GM10847 (cell line): Measurements from ENCODE around the gene GRID2.

ENCODE experiments used
- POLR2A ChIP-seq: IDR thresholded peaks from 2 replicates; pipeline ENCODE4 v1.6.1; 2011; ENCODE audit not compliant: insufficient read length; ENCODE audit errors: extremely low read depth

GRID2 gene

GRCh38 chr4:92735025-92735665 is 431.4 kb downstream of the GRID2 start:
- no peak for TF ChIP-seq POLR2A

- TF ChIP-seq POLR2A = no peak
These were observed 456.7 kb downstream of the GRID2 start for GRCh38 chr4:92760433-92760832.

- no peak for TF ChIP-seq POLR2A
These were observed 472.3 kb downstream of the GRID2 start for GRCh38 chr4:92776080-92776479.

GRCh38 chr4:92789741-92790140 is 486.0 kb downstream of the GRID2 start:
- TF ChIP-seq POLR2A = no peak

- TF ChIP-seq POLR2A = no peak
These were observed 488.2 kb downstream of the GRID2 start for GRCh38 chr4:92791871-92792440.

GRCh38 chr4:92809381-92809780 is 505.6 kb downstream of the GRID2 start:
- TF ChIP-seq POLR2A = no peak

DNA sequence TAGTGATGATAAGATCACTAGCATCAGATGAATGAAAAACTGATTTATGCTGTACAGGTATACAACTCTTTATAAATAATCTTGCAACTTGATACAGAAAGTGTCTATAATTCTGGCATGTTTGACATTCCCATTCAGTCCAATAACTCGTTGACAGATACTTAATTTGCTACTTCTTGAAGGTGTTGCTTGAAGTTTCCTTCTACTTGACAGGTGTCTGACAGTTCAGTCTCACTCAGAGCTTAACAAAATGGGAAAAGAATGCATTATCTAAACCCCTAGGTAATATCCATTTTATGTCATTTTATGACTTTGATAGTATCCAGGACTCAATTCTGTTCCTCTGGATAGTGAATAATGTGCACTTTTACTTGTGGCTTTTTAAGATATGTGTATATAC is 508.9 kb downstream of the GRID2 start:
- no peak for TF ChIP-seq POLR2A

- TF ChIP-seq POLR2A = no peak
These were observed 510.9 kb downstream of the GRID2 start for GRCh38 chr4:92814677-92815076.

DNA sequence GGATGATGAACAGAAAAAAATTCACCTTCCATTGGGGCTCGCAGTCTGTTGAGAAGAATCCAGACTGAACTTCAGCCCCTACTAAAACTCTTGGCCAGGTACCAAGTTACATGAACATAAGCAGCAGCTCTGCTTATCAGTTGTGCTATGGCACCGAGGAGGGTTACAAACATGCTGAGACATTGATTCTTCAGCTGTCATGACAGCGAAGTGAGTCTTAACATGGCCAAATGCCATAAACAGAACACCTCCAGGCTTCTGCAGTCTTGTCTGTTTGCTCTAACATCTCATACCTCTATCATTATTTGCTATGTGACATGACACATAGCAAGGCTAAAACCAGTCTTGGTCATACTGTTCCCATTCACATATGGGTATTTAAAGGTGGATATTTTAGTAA is 521.5 kb downstream of the GRID2 start:
- TF ChIP-seq POLR2A = no peak

GRCh38 chr4:92825791-92826190 is 522.0 kb downstream of the GRID2 start:
- no peak for TF ChIP-seq POLR2A

GRCh38 chr4:92830771-92831170 is 527.0 kb downstream of the GRID2 start:
- no peak for TF ChIP-seq POLR2A

GRCh38 chr4:92840880-92841279 is 537.1 kb downstream of the GRID2 start:
- TF ChIP-seq POLR2A = no peak

GRCh38 chr4:92843784-92844183 is 540.0 kb downstream of the GRID2 start:
- no peak for TF ChIP-seq POLR2A

GRCh38 chr4:92847026-92847425 is 543.3 kb downstream of the GRID2 start:
- no peak for TF ChIP-seq POLR2A

DNA sequence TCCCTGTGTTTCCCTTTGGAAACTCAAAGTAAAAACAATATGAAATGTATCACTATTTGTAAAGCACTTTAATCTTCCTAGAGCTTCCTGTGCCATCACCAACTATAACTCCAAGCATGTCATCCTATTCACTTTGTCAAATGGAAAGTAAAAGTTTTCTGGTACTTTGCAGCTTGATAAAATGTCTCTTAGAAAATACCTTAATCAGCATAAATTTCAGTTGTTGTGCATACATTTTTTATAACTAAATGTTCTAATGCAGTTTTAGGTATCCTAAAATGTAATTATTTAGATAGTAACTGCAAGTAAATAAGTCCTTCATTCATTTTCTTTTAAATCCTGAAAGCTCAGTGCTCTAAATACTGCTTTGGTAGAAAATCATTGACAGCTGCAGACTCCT is 558.7 kb downstream of the GRID2 start:
- no peak for TF ChIP-seq POLR2A

DNA sequence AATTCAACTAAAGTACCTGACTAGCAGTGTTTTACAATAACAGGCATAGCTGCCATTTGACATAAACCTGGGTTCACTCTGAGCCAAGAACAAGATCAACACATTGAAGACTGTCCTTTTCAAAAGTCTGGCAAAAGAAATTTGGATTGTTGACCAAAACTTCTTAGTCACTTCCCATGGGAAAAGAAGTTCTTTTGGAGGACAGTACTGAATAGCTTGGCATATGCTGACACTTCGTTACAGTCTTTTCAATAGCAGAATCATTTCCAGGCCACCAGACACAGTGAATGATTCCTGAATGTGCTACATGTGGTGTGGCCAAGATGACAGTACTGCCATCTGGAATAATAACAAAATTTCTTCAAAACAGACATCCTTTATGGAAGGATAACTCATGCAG is 560.3 kb downstream of the GRID2 start:
- TF ChIP-seq POLR2A = no peak

DNA sequence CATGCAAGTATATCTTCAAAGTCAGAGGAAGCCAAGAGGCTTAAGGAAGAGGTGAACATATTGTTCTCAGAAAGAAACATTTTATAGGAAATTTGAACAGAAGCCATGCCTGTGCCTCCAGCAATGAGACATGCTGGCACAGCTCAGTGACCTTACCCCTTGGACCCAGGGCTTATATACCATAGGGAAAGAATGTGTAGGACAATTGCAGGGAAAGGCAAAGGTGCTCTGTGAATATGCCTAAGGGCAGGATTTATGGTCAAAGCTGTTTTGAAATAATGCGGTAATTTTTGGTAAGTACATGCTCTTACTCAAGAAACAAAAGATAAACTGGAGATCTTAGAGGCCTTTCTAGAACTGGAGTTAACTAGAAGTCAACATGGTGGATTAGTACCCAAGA is 568.8 kb downstream of the GRID2 start:
- TF ChIP-seq POLR2A = no peak
